ENCODE results near the gene NDUFS7.
A peak's percentile ranks its signal among the peaks of the same experiment; 100 is the strongest.

Gene NDUFS7

GRCh38 chr19:1360126-1360817 lies 23.4 kb upstream of the NDUFS7 start:
- no peak for TF ChIP-seq CTCF (IDR thresholded peaks at IDR 0.05; ENCODE audit: low read depth, low read length, missing control alignments)
- peak overlapping the region; percentile 42 for H3K4me3 ChIP-seq (replicated peaks; ENCODE audit: low read depth, low read length)
- no peak for DNase-seq (ENCODE audit: extremely low read depth, low read depth)

GRCh38 chr19:1360818-1361461 lies 22.8 kb upstream of the NDUFS7 start:
- DNase-seq (ENCODE audit: extremely low read depth, low read depth) = peak; percentile 69
- TF ChIP-seq CTCF (IDR thresholded peaks at IDR 0.05; ENCODE audit: low read depth, low read length, missing control alignments) = no peak
- peak overlapping the region; percentile 42 for H3K4me3 ChIP-seq (replicated peaks; ENCODE audit: low read depth, low read length)

- no peak for DNase-seq (ENCODE audit: extremely low read depth, low read depth)
- H3K4me3 ChIP-seq (replicated peaks; ENCODE audit: low read depth, low read length) = peak overlapping the region; percentile 42
- no peak for TF ChIP-seq CTCF (IDR thresholded peaks at IDR 0.05; ENCODE audit: low read depth, low read length, missing control alignments)
These were observed 21.9 kb upstream of the NDUFS7 start for GRCh38 chr19:1361601-1362386.

- TF ChIP-seq CTCF (IDR thresholded peaks at IDR 0.05; ENCODE audit: low read depth, low read length, missing control alignments) = no peak
- DNase-seq (ENCODE audit: extremely low read depth, low read depth) = no peak
- H3K4me3 ChIP-seq (replicated peaks; ENCODE audit: low read depth, low read length) = no peak overlapping the region
These were observed 21.1 kb upstream of the NDUFS7 start for GRCh38 chr19:1362387-1363257.

GRCh38 chr19:1363599-1363998 lies 20.1 kb upstream of the NDUFS7 start:
- DNase-seq (ENCODE audit: extremely low read depth, low read depth) = no peak
- TF ChIP-seq CTCF (IDR thresholded peaks at IDR 0.05; ENCODE audit: low read depth, low read length, missing control alignments) = no peak
- no peak overlapping the region for H3K4me3 ChIP-seq (replicated peaks; ENCODE audit: low read depth, low read length)

- no peak overlapping the region for H3K4me3 ChIP-seq (replicated peaks; ENCODE audit: low read depth, low read length)
- DNase-seq (ENCODE audit: extremely low read depth, low read depth) = no peak
- TF ChIP-seq CTCF (IDR thresholded peaks at IDR 0.05; ENCODE audit: low read depth, low read length, missing control alignments) = no peak
These were observed 19.5 kb upstream of the NDUFS7 start for GRCh38 chr19:1364070-1364704.

Measured in HFF-Myc (cell line).